Right atrium auricular region (tissue), 2 donors: Measurements from ENCODE around the gene AP1S2. TPM values are rescaled to one million over a fixed set of nuclear protein-coding genes. Genes with fewer than 3 reads are reported as not detected.

Source experiments
- DNase-seq: peaks from one replicate; pipeline ENCODE4 v3.0.0-alpha.2; 2019; ENCODE audit warnings: low spot score
- H3K27ac ChIP-seq, 2 donors: fragments of 200-600 bp; sonication (generic); 1 replicate in 1 of 2; 2 replicates in 1 of 2; pipeline ENCODE4 v1.5.1; 2016 to 2019
- H3K27me3 ChIP-seq, 2 donors: fragments of 200-600 bp; sonication (generic); one replicate each; pipeline versions ENCODE4 v1.5.1 to v1.6.0; 2017 to 2019
- H3K36me3 ChIP-seq: fragments of 200-600 bp; sonication (generic); one replicate; pipeline ENCODE4 v1.5.1; 2016
- H3K4me1 ChIP-seq, 2 donors: fragments of 200-600 bp; sonication (generic); one replicate each; pipeline versions ENCODE4 v1.5.1 to v1.6.0; 2017 to 2019
- H3K4me3 ChIP-seq, 2 donors: fragments of 200-600 bp; sonication (generic); 1 replicate in 1 of 2; 2 replicates in 1 of 2; pipeline ENCODE4 v1.5.1; 2017 to 2019; ENCODE audit warnings: mild to moderate bottlenecking in 1 of 2, moderate library complexity in 1 of 2
- H3K9me3 ChIP-seq, 2 donors: fragments of 200-600 bp; sonication (generic); one replicate each; pipeline ENCODE4 v1.5.1; 2019
- total RNA-seq, 2 donors: library from RNA; depleted of rRNA; stranded (reverse); fragments of >200 nt; gene quantifications; one replicate each; pipeline ENCODE4 v1.1.0, GENCODE V29; 2016
- TF ChIP-seq, protein P1 (sequence below), 2 donors: fragments of 200-600 bp; sonication (generic); IDR thresholded peaks; one replicate each; pipeline ENCODE4 v1.5.1; 2019; ENCODE audit warnings: antibody characterized with exemption in 2 of 2

AP1S2 gene
- total RNA-seq, 2 donors from 2014 or later = 101 to 184 TPM

DNA sequence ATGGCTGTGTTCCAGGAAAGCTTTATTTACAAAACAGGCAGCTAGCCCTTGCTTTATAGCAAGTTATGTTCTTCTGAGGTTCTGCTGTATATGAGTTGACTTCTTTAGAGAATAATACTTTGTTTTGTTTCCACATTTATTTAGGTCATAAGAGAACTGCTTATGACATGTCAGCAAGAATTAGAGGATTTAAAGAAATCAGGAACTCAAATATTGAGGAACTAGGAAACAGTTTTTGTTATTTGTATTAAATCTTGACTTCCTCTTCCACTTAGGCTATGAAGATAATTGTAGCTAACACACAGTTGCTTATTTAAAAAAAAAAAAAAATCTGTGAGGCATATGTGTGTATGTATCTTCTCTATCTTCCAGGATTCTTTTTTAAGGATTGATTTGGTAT lies 50.0 kb downstream of the AP1S2 start:
- peaks cover 27% of the 10 kb centered on the region for H3K36me3 ChIP-seq
- no peak overlapping the region for H3K27ac ChIP-seq
- TF ChIP-seq, protein P1, sequence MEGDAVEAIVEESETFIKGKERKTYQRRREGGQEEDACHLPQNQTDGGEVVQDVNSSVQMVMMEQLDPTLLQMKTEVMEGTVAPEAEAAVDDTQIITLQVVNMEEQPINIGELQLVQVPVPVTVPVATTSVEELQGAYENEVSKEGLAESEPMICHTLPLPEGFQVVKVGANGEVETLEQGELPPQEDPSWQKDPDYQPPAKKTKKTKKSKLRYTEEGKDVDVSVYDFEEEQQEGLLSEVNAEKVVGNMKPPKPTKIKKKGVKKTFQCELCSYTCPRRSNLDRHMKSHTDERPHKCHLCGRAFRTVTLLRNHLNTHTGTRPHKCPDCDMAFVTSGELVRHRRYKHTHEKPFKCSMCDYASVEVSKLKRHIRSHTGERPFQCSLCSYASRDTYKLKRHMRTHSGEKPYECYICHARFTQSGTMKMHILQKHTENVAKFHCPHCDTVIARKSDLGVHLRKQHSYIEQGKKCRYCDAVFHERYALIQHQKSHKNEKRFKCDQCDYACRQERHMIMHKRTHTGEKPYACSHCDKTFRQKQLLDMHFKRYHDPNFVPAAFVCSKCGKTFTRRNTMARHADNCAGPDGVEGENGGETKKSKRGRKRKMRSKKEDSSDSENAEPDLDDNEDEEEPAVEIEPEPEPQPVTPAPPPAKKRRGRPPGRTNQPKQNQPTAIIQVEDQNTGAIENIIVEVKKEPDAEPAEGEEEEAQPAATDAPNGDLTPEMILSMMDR (IDR thresholded peaks at IDR 0.05) = no peak
- H3K4me3 ChIP-seq = no peak overlapping the region
- no peaks in the 10 kb centered on the region for H3K9me3 ChIP-seq
- DNase-seq = no peak
- H3K27me3 ChIP-seq = no peaks in the 10 kb centered on the region
- no peaks in the 10 kb centered on the region for H3K4me1 ChIP-seq

DNA sequence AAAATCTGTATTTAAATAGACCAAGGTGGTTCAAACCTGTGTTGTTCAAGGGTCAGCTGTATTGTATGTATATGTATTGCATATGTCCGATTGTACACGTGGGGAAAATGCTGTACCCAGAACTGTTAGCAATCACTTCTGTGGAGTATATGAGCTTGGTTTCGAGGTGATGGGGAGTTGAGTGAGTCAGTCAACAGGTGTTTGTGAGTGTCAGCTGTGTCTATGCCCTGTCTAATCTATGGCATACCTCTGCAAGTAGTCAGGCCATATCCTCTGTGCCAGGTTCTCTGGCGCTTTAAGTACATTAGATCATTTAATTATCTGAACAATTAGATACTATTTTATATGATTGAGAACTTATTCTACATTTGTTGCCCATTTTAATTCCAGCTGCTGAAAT lies 56.9 kb downstream of the AP1S2 start:
- TF ChIP-seq, protein P1 (IDR thresholded peaks at IDR 0.05) = no peak
- Histone ChIP-seq H3K27me3 (no peaks in the 10 kb centered on the region), H3K27ac (no peak overlapping the region), H3K4me3 (no peak overlapping the region), H3K4me1 (no peaks in the 10 kb centered on the region), H3K36me3 (no peaks in the 10 kb centered on the region), H3K9me3 (no peaks in the 10 kb centered on the region)
- no peak for DNase-seq

DNA sequence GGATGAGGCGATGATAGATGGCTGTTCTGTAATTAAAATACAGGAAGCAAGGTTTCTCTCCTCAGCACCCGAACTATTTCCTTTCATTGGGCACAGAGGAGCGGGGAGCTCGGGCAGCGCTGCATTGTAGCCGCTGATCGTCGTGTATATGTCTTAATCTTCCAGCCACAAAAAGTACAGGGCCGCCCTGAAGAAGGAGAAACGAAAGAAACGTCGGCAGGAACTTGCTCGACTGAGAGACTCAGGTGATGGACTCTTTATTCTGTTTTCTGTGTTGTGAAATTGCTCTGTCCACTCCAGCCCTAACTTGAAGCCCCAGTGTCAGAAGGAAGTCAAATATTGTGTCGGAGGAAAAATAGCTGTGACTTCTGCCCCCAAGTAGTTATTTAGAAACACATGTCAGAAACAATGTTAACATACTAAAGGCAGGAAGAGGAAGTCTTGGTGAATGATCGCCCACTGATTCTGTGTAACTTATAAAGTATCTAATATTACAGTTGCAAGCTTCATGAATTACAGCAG lies 63.8 kb downstream of the AP1S2 start:
- Histone ChIP-seq H3K36me3 (no peaks in the 10 kb centered on the region), H3K27ac (peak overlapping the region; percentile 79 to 81), H3K4me3 (peak overlapping the region; percentile 76 to 82), H3K4me1 (peaks cover 0 to 21% of the 10 kb centered on the region in 2 donors), H3K9me3 (no peaks in the 10 kb centered on the region), H3K27me3 (no peaks in the 10 kb centered on the region)
- DNase-seq = no peak
- TF ChIP-seq, protein P1 (IDR thresholded peaks at IDR 0.05) = no peak

DNA sequence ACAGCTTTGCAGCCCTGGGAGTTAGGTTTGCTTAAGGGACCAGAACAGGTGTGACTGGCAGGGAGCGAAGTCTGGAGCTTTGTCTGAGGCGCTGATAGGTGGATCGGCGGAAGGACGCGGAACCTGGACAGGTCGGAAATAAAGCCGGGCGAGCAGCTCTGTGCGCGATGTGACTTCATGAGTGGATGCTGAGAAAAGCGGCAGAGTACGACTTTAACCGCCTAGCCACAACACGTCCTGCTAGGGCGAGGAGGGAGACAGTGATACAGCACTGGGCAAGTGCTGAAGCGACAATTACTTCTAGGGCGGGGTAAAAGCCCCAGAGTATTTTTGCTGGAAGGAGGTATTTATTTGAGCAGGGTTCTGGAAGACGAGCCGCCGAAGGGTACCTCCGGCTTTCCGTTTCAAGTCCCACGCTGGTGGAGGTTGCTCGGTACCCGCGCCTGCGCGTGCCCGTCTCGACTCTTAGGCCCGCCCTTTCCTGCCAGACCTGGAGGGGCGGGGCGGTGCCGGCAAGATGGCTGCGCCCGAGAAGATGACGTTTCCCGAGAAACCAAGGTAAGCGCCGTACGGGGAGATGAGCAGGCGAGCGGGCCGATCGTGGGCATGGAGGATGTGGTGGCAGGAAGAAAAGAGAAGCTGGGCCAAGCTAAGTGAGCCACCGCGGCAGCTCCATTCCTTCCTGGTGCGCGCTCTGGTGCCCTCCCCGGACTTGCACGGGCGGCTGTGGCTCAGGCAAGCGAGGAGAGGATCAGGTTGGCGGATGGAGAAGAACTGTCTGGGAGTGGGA lies 64.4 kb downstream of the AP1S2 start, which contains the start of gene ZRSR2:
Gene ZRSR2, plus strand, starts transcription at position 506 of the 790 bp plus-strand sequence. Its CDS starts 12 bp downstream, at position 518.
- Histone ChIP-seq H3K36me3 (no peaks in the 10 kb centered on the region), H3K27ac (peak within 1 kb of the TSS; percentile 79 to 81), H3K27me3 (no peaks in the 10 kb centered on the region), H3K4me3 (peak within 1 kb of the TSS; percentile 76 to 82), H3K9me3 (no peaks in the 10 kb centered on the region), H3K4me1 (peaks cover 0 to 21% of the 10 kb centered on the region in 2 donors)
- DNase-seq = peak; percentile 89
- TF ChIP-seq, protein P1 (IDR thresholded peaks at IDR 0.05) = no peak

DNA sequence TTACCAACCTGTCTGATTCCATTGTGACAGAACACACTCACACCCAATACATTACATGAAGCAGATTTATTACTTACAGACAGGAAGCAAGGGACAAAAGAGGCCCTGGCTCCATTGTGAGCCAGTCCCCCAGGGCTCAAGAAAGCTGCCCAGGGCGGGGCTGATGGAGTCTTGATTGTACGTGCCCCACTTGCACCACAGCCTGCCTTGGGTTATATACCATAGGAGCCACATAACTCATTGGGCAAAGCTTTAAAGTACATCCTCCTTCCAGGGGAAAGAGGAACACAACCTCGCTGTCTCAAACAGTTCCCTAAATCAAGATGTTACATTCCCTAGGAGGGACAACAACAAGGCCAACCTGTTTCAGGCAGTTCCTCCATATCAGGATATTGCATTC lies 67.7 kb downstream of the AP1S2 start:
- no peak overlapping the region for H3K27ac ChIP-seq

More for the DNA sequence above, 67.7 kb downstream of the AP1S2 start:
- no peak for DNase-seq
- H3K4me3 ChIP-seq = no peak overlapping the region
- no peaks in the 10 kb centered on the region for H3K9me3 ChIP-seq
- no peaks in the 10 kb centered on the region for H3K27me3 ChIP-seq
- TF ChIP-seq, protein P1 (IDR thresholded peaks at IDR 0.05) = no peak
- peaks cover 0 to 16% of the 10 kb centered on the region in 2 donors for H3K4me1 ChIP-seq
- no peaks in the 10 kb centered on the region for H3K36me3 ChIP-seq
